H9 (cell line): ENCODE measurements around the gene PHGDH. TPM values are rescaled to one million over a fixed set of nuclear protein-coding genes. Genes with fewer than 3 reads are reported as not detected.

ENCODE experiments used
- DNase-seq: peaks from one replicate; pipeline ENCODE4 v3.0.0-alpha.2; 2017
- H2AFZ ChIP-seq: one replicate; pipeline ENCODE4 v1.6.1; 2013; ENCODE audit warnings: mild to moderate bottlenecking, low read length, control low read depth, moderate library complexity
- H2AK5ac ChIP-seq: 2 replicates; pipeline ENCODE4 v1.6.1; 2013; ENCODE audit warnings: low read length, control low read depth, mixed read lengths; ENCODE audit not compliant: insufficient read length
- H2BK120ac ChIP-seq: one replicate; pipeline ENCODE4 v1.6.1; 2013; ENCODE audit warnings: low read depth, mild to moderate bottlenecking, low read length, control low read depth, inconsistent platforms; ENCODE audit not compliant: poor library complexity, severe bottlenecking
- H2BK12ac ChIP-seq: 2 replicates; pipeline ENCODE4 v1.6.1; 2013; ENCODE audit warnings: low read length, control low read depth, mixed read lengths, low read depth; ENCODE audit not compliant: insufficient read length
- H2BK15ac ChIP-seq: 2 replicates; pipeline ENCODE4 v1.6.1; 2013; ENCODE audit warnings: low read depth, low read length, control low read depth
- H2BK20ac ChIP-seq: one replicate; pipeline ENCODE4 v1.6.1; 2013; ENCODE audit warnings: low read depth, mild to moderate bottlenecking, low read length, control low read depth, inconsistent platforms; ENCODE audit not compliant: poor library complexity, severe bottlenecking
- H2BK5ac ChIP-seq: 2 replicates; pipeline ENCODE4 v1.6.1; 2013; ENCODE audit warnings: low read length, control low read depth, mixed read lengths; ENCODE audit not compliant: insufficient read length
- H3K14ac ChIP-seq: 2 replicates; pipeline ENCODE4 v1.6.1; 2013; ENCODE audit warnings: low read length, control low read depth; ENCODE audit not compliant: insufficient read depth
- H3K18ac ChIP-seq: 2 replicates; pipeline ENCODE4 v1.6.1; 2013; ENCODE audit warnings: low read depth, mild to moderate bottlenecking, mixed read lengths, low read length, control low read depth; ENCODE audit not compliant: insufficient read length
- H3K23ac ChIP-seq: 2 replicates; pipeline ENCODE4 v1.6.1; 2013; ENCODE audit warnings: low read length, control low read depth, mixed read lengths, low read depth; ENCODE audit not compliant: insufficient read length
- H3K23me2 ChIP-seq: 2 replicates; pipeline ENCODE4 v1.6.1; 2013; ENCODE audit warnings: low read depth, mild to moderate bottlenecking, mixed read lengths, low read length, control low read depth; ENCODE audit not compliant: insufficient read length, poor library complexity, severe bottlenecking
- H3K27ac ChIP-seq: 2 replicates; pipeline ENCODE4 v1.5.1; 2013; ENCODE audit warnings: low read length, control low read depth, mixed read lengths, low read depth; ENCODE audit not compliant: insufficient read length
- H3K27me3 ChIP-seq: 2 replicates; pipeline ENCODE4 v1.6.1; 2013; ENCODE audit warnings: low read length, control low read depth, inconsistent platforms; ENCODE audit not compliant: insufficient read depth
- H3K4ac ChIP-seq: 2 replicates; pipeline ENCODE4 v1.6.1; 2013; ENCODE audit warnings: low read depth, mild to moderate bottlenecking, control low read depth, inconsistent platforms, low read length, moderate library complexity
- H3K4me1 ChIP-seq: 2 replicates; pipeline ENCODE4 v1.6.1; 2013; ENCODE audit warnings: low read length, control low read depth, inconsistent platforms; ENCODE audit not compliant: insufficient read depth
- H3K4me2 ChIP-seq: 2 replicates; pipeline ENCODE4 v1.6.1; 2013; ENCODE audit warnings: low read length, control low read depth, mixed read lengths; ENCODE audit not compliant: insufficient read length, insufficient read depth
- H3K56ac ChIP-seq: 2 replicates; pipeline ENCODE4 v1.6.1; 2013; ENCODE audit warnings: low read depth, mild to moderate bottlenecking, mixed read lengths, low read length, control low read depth; ENCODE audit not compliant: insufficient read length
- H3K79me1 ChIP-seq: 2 replicates; pipeline ENCODE4 v1.6.1; 2013; ENCODE audit warnings: low read depth, mild to moderate bottlenecking, moderate library complexity, low read length, control low read depth, inconsistent platforms; ENCODE audit not compliant: insufficient read depth, poor library complexity, severe bottlenecking
- H3K79me2 ChIP-seq: 2 replicates; pipeline ENCODE4 v1.6.1; 2013; ENCODE audit warnings: low read length, control low read depth, inconsistent platforms; ENCODE audit not compliant: insufficient read depth
- H3K9ac ChIP-seq: 2 replicates; pipeline ENCODE4 v1.6.1; 2013; ENCODE audit warnings: low read length, control low read depth, mixed read lengths; ENCODE audit not compliant: insufficient read length; ENCODE audit errors: extremely low read depth
- H3K9me3 ChIP-seq: one replicate; pipeline ENCODE4 v1.6.1; 2013; ENCODE audit warnings: low read depth, low read length, inconsistent platforms; ENCODE audit not compliant: control insufficient read depth
- H3T11ph ChIP-seq: one replicate; pipeline ENCODE4 v1.6.1; 2013; ENCODE audit warnings: mild to moderate bottlenecking, low read length, control low read depth, inconsistent platforms
- H4K20me1 ChIP-seq: one replicate; pipeline ENCODE4 v1.6.1; 2013; ENCODE audit not compliant: control insufficient read depth, insufficient read length, insufficient read depth
- H4K5ac ChIP-seq: 2 replicates; pipeline ENCODE4 v1.6.1; 2013; ENCODE audit warnings: low read depth, mild to moderate bottlenecking, mixed read lengths, low read length, control low read depth; ENCODE audit not compliant: insufficient read length
- H4K8ac ChIP-seq: replicated peaks from 2 replicates; pipeline ENCODE4 v1.6.1; 2013; ENCODE audit warnings: low read length, control low read depth, mixed read lengths, low read depth; ENCODE audit not compliant: insufficient read length
- H4K91ac ChIP-seq: 2 replicates; pipeline ENCODE4 v1.6.1; 2013; ENCODE audit warnings: low read depth, mild to moderate bottlenecking, moderate library complexity, mixed read lengths, low read length, control low read depth; ENCODE audit not compliant: insufficient read length
- H3K27ac Mint-ChIP-seq, 3 experiments: 2 replicates in 2 of 3; 3 replicates in 1 of 3; pipeline ENCODE4 v1.8.0; 2020 to 2021; ENCODE audit warnings: mixed read lengths in 3 of 3, mild to moderate bottlenecking in 1 of 3, moderate library complexity in 1 of 3
- H3K27me3 Mint-ChIP-seq: 2 replicates; pipeline ENCODE4 v1.8.0; 2021; ENCODE audit warnings: low read depth, mild to moderate bottlenecking, moderate library complexity, mixed read lengths
- H3K36me3 Mint-ChIP-seq, 3 experiments: 2 replicates in 2 of 3; 3 replicates in 1 of 3; pipeline ENCODE4 v1.8.0; 2020 to 2021; ENCODE audit warnings: low read depth in 3 of 3, mixed read lengths in 3 of 3; ENCODE audit not compliant: insufficient read depth in 1 of 3
- H3K4me1 Mint-ChIP-seq, 2 experiments: 2 replicates each; pipeline ENCODE4 v1.8.0; 2020; ENCODE audit warnings: mixed read lengths in 2 of 2
- H3K4me3 Mint-ChIP-seq, 2 experiments: 2 replicates in 1 of 2; 3 replicates in 1 of 2; pipeline ENCODE4 v1.8.0; 2020 to 2021; ENCODE audit warnings: mild to moderate bottlenecking in 2 of 2, mixed read lengths in 2 of 2, moderate library complexity in 1 of 2
- H3K9me3 Mint-ChIP-seq, 2 experiments: 2 replicates in 1 of 2; 3 replicates in 1 of 2; pipeline ENCODE4 v1.8.0; 2020; ENCODE audit warnings: mild to moderate bottlenecking in 2 of 2, mixed read lengths in 2 of 2, moderate library complexity in 1 of 2
- WGBS: extraction: QIAGEN DNeasy Blood & Tissue Kit; methylation state at CpG from one replicate; pipeline ENCODE4 v1.1.7; 2013; ENCODE audit warnings: missing lambda C conversion rate, low lambda C conversion rate, mixed read lengths; ENCODE audit not compliant: insufficient read length; ENCODE audit errors: extremely low coverage; 5-methylcytosine and 5-hydroxymethylcytosine counted together
- total RNA-seq: library from RNA; stranded (reverse); gene quantifications from 2 replicates; pipeline ENCODE4 v1.2.1, GENCODE V29; 2021
- TF ChIP-seq, protein P1 (sequence below): fragments of 200-600 bp; sonication (generic); conservative IDR thresholded peaks from 3 replicates; pipeline ENCODE4 v1.8.0; 2021; ENCODE audit warnings: antibody characterized with exemption, mild to moderate bottlenecking

The PHGDH gene
- total RNA-seq, 1 experiment from 2014 or later: 458 TPM

GRCh38 chr1:119732465-119733168, 20.9 kb downstream of the PHGDH start:
- H3K4ac ChIP-seq: no peak overlapping the region
- no peaks in the 10 kb centered on the region for H3K23me2 ChIP-seq
- H3K27ac ChIP-seq: no peak overlapping the region
- TF ChIP-seq, protein P1, sequence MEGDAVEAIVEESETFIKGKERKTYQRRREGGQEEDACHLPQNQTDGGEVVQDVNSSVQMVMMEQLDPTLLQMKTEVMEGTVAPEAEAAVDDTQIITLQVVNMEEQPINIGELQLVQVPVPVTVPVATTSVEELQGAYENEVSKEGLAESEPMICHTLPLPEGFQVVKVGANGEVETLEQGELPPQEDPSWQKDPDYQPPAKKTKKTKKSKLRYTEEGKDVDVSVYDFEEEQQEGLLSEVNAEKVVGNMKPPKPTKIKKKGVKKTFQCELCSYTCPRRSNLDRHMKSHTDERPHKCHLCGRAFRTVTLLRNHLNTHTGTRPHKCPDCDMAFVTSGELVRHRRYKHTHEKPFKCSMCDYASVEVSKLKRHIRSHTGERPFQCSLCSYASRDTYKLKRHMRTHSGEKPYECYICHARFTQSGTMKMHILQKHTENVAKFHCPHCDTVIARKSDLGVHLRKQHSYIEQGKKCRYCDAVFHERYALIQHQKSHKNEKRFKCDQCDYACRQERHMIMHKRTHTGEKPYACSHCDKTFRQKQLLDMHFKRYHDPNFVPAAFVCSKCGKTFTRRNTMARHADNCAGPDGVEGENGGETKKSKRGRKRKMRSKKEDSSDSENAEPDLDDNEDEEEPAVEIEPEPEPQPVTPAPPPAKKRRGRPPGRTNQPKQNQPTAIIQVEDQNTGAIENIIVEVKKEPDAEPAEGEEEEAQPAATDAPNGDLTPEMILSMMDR: no peak
- no peak overlapping the region for H3K23ac ChIP-seq
- no peak overlapping the region for H3K4me2 ChIP-seq
- H2BK15ac ChIP-seq: no peak overlapping the region
- no peak overlapping the region for H2BK120ac ChIP-seq
- no peak overlapping the region for H3K56ac ChIP-seq
- no peak overlapping the region for H2BK12ac ChIP-seq
- no peak overlapping the region for H2AFZ ChIP-seq
- no peak overlapping the region for H3K18ac ChIP-seq
- peaks cover 77 to 95% (median 89%) of the 10 kb centered on the region in 3 experiments for H3K36me3 Mint-ChIP-seq
- peak overlapping the region; percentile 56 to 73 (median 65); a peak in 4 of 7 replicates for H3K27ac Mint-ChIP-seq
- no peak overlapping the region for H2BK20ac ChIP-seq
- H3T11ph ChIP-seq: no peak overlapping the region
- H4K91ac ChIP-seq: no peak overlapping the region
- H3K79me1 ChIP-seq: peaks cover 16% of the 10 kb centered on the region
- no peak overlapping the region for H3K4me3 Mint-ChIP-seq
- H3K4me1 Mint-ChIP-seq: peaks cover 3 to 7% of the 10 kb centered on the region in 2 experiments; a peak in 3 of 4 replicates
- DNase-seq: no peak
- H4K5ac ChIP-seq: no peak overlapping the region
- no peak overlapping the region for H4K8ac ChIP-seq
- peaks cover 5% of the 10 kb centered on the region for H4K20me1 ChIP-seq
- no peaks in the 10 kb centered on the region; the same call in 1 of the 2 replicates for H3K27me3 Mint-ChIP-seq
- no peak overlapping the region for H2BK5ac ChIP-seq
- H3K9ac ChIP-seq: no peak overlapping the region
- no peaks in the 10 kb centered on the region for H3K79me2 ChIP-seq
- no peaks in the 10 kb centered on the region; the same call in 1 of the 2 replicates for H3K4me1 ChIP-seq
- H2AK5ac ChIP-seq: no peak overlapping the region
- no peaks in the 10 kb centered on the region for H3K27me3 ChIP-seq
- H3K14ac ChIP-seq: no peak overlapping the region
- WGBS: no CpG with 5 or more reads among the region's 11 CpGs
- H3K9me3 ChIP-seq: no peaks in the 10 kb centered on the region
- no peaks in the 10 kb centered on the region for H3K9me3 Mint-ChIP-seq
